SH-SY5Y (cell line): ENCODE data around the gene FXYD7.

Source experiments
- GATA2 ChIP-seq: IDR thresholded peaks from 2 replicates; pipeline ENCODE4 v1.6.1; 2011; ENCODE audit warnings: mild to moderate bottlenecking, low read depth, low read length
- GATA3 ChIP-seq: IDR thresholded peaks from 2 replicates; pipeline ENCODE4 v1.6.1; 2011; ENCODE audit warnings: low read depth, mild to moderate bottlenecking, low read length, moderate library complexity

The FXYD7 gene

DNA sequence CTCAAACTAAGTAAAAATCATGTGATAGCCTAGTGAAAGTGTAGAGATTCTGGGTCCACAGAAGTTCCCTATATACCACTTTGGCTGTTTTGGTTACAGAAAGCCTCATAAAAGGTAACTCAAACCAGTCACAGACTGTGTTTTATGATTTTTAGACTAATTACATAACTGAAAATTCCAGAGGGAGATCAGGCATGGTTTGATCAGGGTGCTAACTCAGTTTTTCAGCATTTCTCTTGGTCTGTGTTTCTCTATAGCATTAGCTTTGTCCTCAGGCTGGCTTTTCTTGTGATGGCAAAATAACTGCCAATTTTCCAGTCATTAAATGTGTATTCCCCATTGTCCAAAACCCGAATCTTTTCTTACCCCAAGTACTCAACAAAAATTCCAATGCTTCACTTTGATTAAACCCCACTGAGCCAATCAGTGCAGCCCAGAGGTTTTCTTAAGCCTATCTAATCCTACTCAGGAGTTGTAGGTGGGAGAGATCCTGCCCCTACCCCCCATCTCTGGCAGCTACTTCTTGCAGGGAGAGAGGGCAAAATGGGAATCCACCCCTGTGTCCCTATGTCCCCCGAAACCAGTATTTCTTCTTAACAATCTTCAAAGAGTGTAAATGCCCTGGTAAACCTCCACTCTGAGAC is 36.0 kb upstream of the FXYD7 start:
- TF ChIP-seq GATA2 (no peak), GATA3 (no peak)

- TF ChIP-seq GATA3 (no peak), GATA2 (no peak)
Measured at GRCh38 chr19:35107545-35107944, 35.5 kb upstream of the FXYD7 start.

DNA sequence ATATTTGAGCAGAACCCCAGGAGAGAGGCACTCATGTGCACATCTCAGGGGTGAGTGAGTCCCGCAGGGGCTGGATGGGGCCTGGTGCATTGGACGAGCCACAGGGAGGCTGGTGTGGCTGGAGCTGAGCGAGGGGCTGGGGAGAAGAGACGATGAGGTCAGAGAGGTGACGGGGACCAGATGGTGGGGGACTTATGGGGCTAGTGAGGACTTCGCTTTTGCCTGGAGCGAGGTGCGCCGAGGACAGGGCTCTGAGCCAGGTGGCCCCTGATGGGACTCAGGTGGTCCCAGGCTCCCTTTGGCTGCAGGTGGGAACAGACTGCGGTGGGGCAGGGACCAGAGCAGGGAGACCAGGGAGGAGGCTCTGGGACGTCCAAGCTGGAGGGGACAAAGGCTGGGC is 34.3 kb upstream of the FXYD7 start:
- TF ChIP-seq GATA2 (no peak), GATA3 (no peak)

DNA sequence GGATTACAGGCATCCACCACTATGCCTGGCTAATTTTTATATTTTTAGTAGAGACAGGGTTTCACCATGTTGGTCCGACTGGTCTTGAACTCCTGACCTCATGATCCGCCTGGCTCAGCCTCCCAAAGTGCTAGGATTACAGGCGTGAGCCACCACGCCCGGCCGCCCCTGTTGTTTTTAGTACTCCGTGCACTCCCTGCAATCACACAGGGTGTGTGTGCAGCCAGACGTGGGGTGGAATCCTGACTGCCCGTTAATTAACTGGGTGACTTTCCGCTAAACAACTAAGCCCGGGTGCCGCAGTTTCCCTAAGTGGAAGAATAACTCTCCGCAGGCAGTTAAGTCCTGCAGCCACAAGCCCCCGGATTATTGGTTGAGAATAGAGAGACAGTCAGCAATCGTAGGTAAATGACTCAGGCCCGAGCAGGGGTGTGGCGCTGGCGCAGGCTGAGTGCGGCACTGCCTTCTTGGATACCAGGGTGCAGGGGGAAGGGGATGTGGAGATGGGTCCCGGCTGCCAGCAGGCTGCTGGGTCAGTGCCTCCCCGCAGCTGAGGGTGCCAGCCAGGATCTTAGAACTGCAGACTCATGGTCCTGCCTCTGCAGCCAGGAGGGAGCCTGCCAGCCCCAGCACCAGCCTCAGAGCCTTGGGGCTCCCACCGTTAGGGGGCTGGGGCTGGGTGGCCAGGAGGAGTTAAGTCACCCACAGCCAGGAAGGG is 33.5 kb upstream of the FXYD7 start:
- TF ChIP-seq GATA2 (no peak), GATA3 (no peak)

DNA sequence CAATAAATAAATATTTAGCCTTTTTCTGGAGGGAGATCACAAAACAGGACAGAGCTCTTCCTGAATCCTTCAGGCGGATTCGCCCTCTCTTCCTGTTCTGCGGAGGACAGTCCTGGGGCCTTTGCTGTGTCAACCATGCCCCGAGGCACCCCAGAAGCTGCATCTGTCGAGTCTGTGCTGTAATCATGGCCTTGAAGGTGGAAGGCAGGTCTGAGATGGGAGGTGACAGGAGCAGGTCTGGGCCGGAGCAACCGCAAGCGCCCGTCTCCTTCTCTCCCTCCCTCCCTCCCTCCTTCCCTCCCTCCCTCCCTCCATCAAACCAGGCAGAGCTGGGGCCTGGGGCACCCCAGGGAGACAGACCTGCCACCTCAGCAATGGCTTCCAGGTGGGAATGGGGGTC is 32.1 kb upstream of the FXYD7 start:
- TF ChIP-seq GATA3 (no peak), GATA2 (no peak)

- TF ChIP-seq GATA2 = no peak
- no peak for TF ChIP-seq GATA3
Measured at GRCh38 chr19:35112995-35113688, 29.9 kb upstream of the FXYD7 start.

- no peak for TF ChIP-seq GATA3
- TF ChIP-seq GATA2 = no peak
Measured at GRCh38 chr19:35114353-35115176, 28.5 kb upstream of the FXYD7 start.

GRCh38 chr19:35115177-35115951 is 27.7 kb upstream of the FXYD7 start, which contains the start of gene FXYD3:
TSS of gene FXYD3 (plus strand) at chr19:35115823. CDS start at chr19:35119377, 3,554 bp downstream.
- no peak for TF ChIP-seq GATA2
- no peak for TF ChIP-seq GATA3

DNA sequence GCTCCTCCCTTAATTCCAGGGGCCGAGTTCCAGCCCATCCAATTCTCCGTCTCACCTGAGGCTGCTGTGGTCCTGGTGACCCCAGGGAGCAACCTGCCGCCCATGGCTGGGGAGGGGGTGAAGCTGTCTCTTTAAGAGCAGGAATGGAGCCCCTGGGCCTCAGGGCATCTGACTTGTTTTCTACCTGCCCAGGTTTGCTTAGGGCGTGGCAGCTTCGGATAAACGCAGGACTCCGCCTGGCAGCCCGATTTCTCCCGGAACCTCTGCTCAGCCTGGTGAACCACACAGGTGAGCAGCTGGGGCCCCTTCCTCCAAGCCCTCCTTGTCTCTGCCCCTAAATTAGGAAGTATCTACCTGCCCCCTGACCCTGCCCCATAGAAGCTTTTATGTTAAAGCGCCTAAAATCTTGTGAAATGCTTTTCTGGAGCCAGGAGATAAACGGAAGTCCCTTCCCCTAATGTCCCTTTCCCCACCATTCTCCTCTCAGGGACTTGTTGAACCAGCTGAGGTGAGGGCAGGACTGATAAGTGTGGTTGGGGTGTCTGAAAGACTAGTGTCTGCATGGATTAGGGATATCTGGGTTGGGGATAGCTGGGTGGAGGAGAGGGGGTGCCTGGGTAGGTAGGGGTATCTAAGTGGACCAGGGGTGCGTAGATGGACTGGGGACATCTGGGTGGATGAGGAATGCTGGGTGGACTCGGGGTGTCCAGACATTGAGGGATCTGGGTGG is 26.8 kb upstream of the FXYD7 start:
- no peak for TF ChIP-seq GATA3
- TF ChIP-seq GATA2 = no peak

DNA sequence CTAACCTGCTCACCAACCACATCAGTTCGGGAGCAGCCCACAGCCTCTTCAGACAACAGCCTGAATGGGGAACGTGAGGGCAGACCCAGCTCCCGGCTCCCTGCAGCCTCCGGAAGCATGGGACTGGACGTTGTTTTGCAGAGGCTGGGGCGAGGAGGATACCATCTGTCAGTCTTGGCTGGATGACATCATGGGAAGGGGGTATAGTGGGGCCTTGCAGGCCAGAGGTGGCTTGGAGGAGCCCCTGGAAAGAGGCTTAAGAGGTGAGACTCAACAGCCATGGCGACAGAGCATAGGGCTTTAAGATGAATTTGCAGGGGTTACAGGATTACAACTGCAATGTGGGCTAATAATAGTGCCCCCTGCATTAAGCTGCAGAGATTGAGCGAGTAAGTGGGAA is 25.9 kb upstream of the FXYD7 start:
- no peak for TF ChIP-seq GATA3
- no peak for TF ChIP-seq GATA2

DNA sequence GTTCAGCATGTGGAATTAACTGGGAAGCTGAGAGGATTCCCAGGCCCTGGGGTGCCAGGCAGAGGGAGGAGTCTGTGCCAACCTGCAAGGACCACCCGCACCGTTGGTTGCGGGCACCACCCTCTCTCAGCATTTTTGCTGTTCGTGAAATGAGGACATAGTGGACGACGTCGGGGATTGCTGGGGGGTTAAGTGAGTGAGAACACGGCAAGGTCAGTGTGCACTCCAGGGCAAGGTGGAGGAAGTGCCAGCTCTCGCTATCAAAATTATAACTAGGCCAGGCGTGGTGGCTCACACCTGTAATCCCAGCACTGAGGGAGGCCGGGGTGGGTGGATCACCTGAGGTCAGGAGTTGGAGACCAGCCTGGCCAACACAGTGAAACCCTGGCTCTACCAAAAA is 25.3 kb upstream of the FXYD7 start:
- TF ChIP-seq GATA2 (no peak), GATA3 (no peak)

- TF ChIP-seq GATA3 = no peak
- no peak for TF ChIP-seq GATA2
Measured at GRCh38 chr19:35118268-35119020, 24.6 kb upstream of the FXYD7 start.
